ENCODE data around the gene THRSP. TPM values are rescaled to one million over a fixed set of nuclear protein-coding genes. Genes with fewer than 3 reads are reported as not detected.

Gene THRSP
- total and polyA plus RNA-seq, 2 of the 8 experiments (the other 6 are each of a cell fraction or from before 2014, with no cell fraction given), result 0.11 TPM; not detected in 1

- 98% methylated on average over 3 of the region's 3 CpGs; no CpG with 5 or more reads in 1 of the 2 experiments for WGBS, 2 experiments (ENCODE audit: extremely low coverage in 1 of 2, insufficient coverage in 1 of 2, insufficient read length in 1 of 2, insufficient replicate concordance in 2 of 2, low coverage in 1 of 2, low lambda C conversion rate in 2 of 2, missing lambda C conversion rate in 1 of 2)
- CTCF ChIA-PET (ENCODE audit: partially characterized antibody), result interaction anchor here (0.6 to 1.1 kb wide), 6 partner anchors 31 to 1316 kb away, joined by 3 to 5 read pairs (median 3); no protein-coding TSS in a partner anchor
- H3K14ac ChIP-seq (ENCODE audit: insufficient read length), result no peak overlapping the region
- TF ChIP-seq TAF1 (IDR thresholded peaks at IDR 0.05; ENCODE audit: low read depth, low read length) (no peak), RXRA (IDR thresholded peaks at IDR 0.05; ENCODE audit: insufficient read depth, low read depth, low read length) (no peak), ATF3 (IDR thresholded peaks at IDR 0.05; ENCODE audit: insufficient read depth, low read depth, low read length) (no peak), KDM5A (IDR thresholded peaks at IDR 0.05; ENCODE audit: low read length) (no peak), ZNF274 (IDR thresholded peaks at IDR 0.05; ENCODE audit: borderline replicate concordance, extremely low read depth, low read length) (no peak), CBX8 (IDR thresholded peaks at IDR 0.05; ENCODE audit: borderline replicate concordance, low read depth, low read length) (no peak), ASH2L (IDR thresholded peaks at IDR 0.05; ENCODE audit: low read length) (no peak), EP300 (IDR thresholded peaks at IDR 0.05; ENCODE audit: borderline replicate concordance in 1 of 2, low read depth in 2 of 2, low read length in 2 of 2) (no peak)
- TF ChIP-seq, protein P1, sequence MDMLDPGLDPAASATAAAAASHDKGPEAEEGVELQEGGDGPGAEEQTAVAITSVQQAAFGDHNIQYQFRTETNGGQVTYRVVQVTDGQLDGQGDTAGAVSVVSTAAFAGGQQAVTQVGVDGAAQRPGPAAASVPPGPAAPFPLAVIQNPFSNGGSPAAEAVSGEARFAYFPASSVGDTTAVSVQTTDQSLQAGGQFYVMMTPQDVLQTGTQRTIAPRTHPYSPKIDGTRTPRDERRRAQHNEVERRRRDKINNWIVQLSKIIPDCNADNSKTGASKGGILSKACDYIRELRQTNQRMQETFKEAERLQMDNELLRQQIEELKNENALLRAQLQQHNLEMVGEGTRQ (IDR thresholded peaks at IDR 0.05; ENCODE audit: low read length), result no peak
Observed at GRCh38 chr11:78109081-78110015, 45.7 kb downstream of the THRSP start.

More at GRCh38 chr11:78109081-78110015, 45.7 kb downstream of the THRSP start:
- H3K4me3 ChIP-seq (ENCODE audit: extremely low read depth in 1 of 4, insufficient read depth in 2 of 4, low read depth in 3 of 4, low read length in 4 of 4), result no peak overlapping the region
- no peaks in the 10 kb centered on the region for H3K79me2 ChIP-seq (ENCODE audit: control insufficient read depth in 1 of 2, insufficient read depth in 2 of 2, low read length in 2 of 2)
- no peak overlapping the region for H3K9ac ChIP-seq (replicated peaks in 1 of 4; ENCODE audit: extremely low read depth in 1 of 4, low read depth in 3 of 4, low read length in 3 of 4)
- DNase-seq (ENCODE audit: low read depth in 1 of 2, low spot score in 2 of 2) (no peak), FAIRE-seq (no peak)
- H3K4me2 ChIP-seq (ENCODE audit: insufficient read depth in 1 of 2, low read depth in 2 of 2, low read length in 2 of 2), result no peak overlapping the region
- no peak overlapping the region for H2BK20ac ChIP-seq (ENCODE audit: low read length)
- H4K20me1 ChIP-seq (replicated peaks in 1 of 2; ENCODE audit: control insufficient read depth in 1 of 2, insufficient read depth in 2 of 2, low read length in 2 of 2), result peaks cover 0 to 2% of the 10 kb centered on the region in 2 experiments
- peaks cover 2 to 46% (median 19%) of the 10 kb centered on the region in 4 experiments; a peak in 5 of 8 replicates for H3K36me3 ChIP-seq (ENCODE audit: control insufficient read depth in 2 of 4, insufficient read depth in 4 of 4, low read length in 3 of 4)
- H4K8ac ChIP-seq (ENCODE audit: extremely low read depth, insufficient read depth, low read length), result no peak overlapping the region
- H3K23me2 ChIP-seq (ENCODE audit: low read depth, low read length), result no peaks in the 10 kb centered on the region; the same call in 1 of the 2 replicates
- no peak overlapping the region for H3K56ac ChIP-seq (replicated peaks; ENCODE audit: insufficient read length, low read depth, low read length)
- H2AFZ ChIP-seq (ENCODE audit: low read length), result no peak overlapping the region
- no peak overlapping the region for H2BK5ac ChIP-seq (ENCODE audit: low read depth, low read length)
- no peaks in the 10 kb centered on the region; the same call in 1 of the 2 replicates for H3K79me1 ChIP-seq (ENCODE audit: low read depth, low read length)
- no peak overlapping the region for H3K23ac ChIP-seq (ENCODE audit: insufficient read length)
- H2BK15ac ChIP-seq (ENCODE audit: low read length), result no peak overlapping the region
- H3K18ac ChIP-seq (ENCODE audit: extremely low read depth, low read length), result no peak overlapping the region
- H2BK120ac ChIP-seq (replicated peaks; ENCODE audit: low read depth, low read length), result no peak overlapping the region
- H2AK5ac ChIP-seq (ENCODE audit: low read depth, low read length), result no peak overlapping the region
- H3K4ac ChIP-seq (replicated peaks; ENCODE audit: insufficient read length, low read depth, low read length), result no peak overlapping the region
- no peaks in the 10 kb centered on the region for H3K9me3 ChIP-seq (ENCODE audit: insufficient read depth in 2 of 2, low read depth in 1 of 2, low read length in 1 of 2)
- no peak overlapping the region for H4K5ac ChIP-seq (ENCODE audit: insufficient read length, low read depth, low read length)
- no peak overlapping the region for H4K91ac ChIP-seq (replicated peaks; ENCODE audit: insufficient read length, low read length)
- no peaks in the 10 kb centered on the region for H3K4me1 ChIP-seq (replicated peaks in 1 of 4; ENCODE audit: control insufficient read depth in 3 of 4, insufficient read depth in 4 of 4, low read length in 3 of 4)
- peaks cover 0 to 1% (median 0%) of the 10 kb centered on the region in 4 experiments; a peak in 1 of 7 replicates for H3K27me3 ChIP-seq (replicated peaks in 1 of 4; ENCODE audit: control insufficient read depth in 3 of 4, extremely low read depth in 1 of 4, insufficient read depth in 3 of 4, low read length in 3 of 4)
- H3K27ac ChIP-seq (ENCODE audit: low read depth, low read length), result no peak overlapping the region
- no peak overlapping the region for H2BK12ac ChIP-seq (ENCODE audit: low read depth, low read length)
- POLR2A ChIA-PET (ENCODE audit: partially characterized antibody), result interaction anchor here (0.7 to 1.7 kb wide), 6 partner anchors 13 to 30 kb away, joined by 3 to 5 read pairs (median 4); partner anchors contain the start of gene ALG8
